SK-N-SH (cell line): ENCODE results near the gene SCARF1. TPM values are rescaled to one million over a fixed set of nuclear protein-coding genes. Genes with fewer than 3 reads are reported as not detected.
A peak's percentile ranks its signal among the peaks of the same experiment; 100 is the strongest.

Experiments used
- CTCF ChIA-PET: fragments of 300-600, 350-600 bp; formaldehyde crosslinking; extraction: SDS; loops from one replicate; lab custom pipeline; 2021; lab: Yijun Ruan, JAX
- POLR2A ChIA-PET: fragments of 350-600 bp; sonication (Branson Sonifier 250); formaldehyde crosslinking; extraction: SDS; loops from one replicate; lab custom pipeline; 2020; ENCODE audit warnings: antibody characterized with exemption, inconsistent platforms; lab: Yijun Ruan, JAX
- DNase-seq: peaks from one replicate; pipeline ENCODE4 v3.0.0; 2012
- H2AFZ ChIP-seq: fragments of 200-600 bp; sonication (generic); 2 replicates; pipeline ENCODE4 v1.8.1; 2016; ENCODE audit warnings: antibody characterized with exemption, mild to moderate bottlenecking, low read depth
- H3F3A ChIP-seq: fragments of 200-600 bp; sonication (generic); replicated peaks from 2 replicates; pipeline ENCODE3; 2016; ENCODE audit warnings: antibody characterized with exemption, mild to moderate bottlenecking; ENCODE audit not compliant: insufficient read depth
- H3K27ac ChIP-seq, 2 experiments: fragments of 200-500 bp in 1 of 2; fragments of 200-600 bp in 1 of 2; sonication (Bioruptor generic) in 1 of 2; sonication (generic), shearing (Covaris generic) in 1 of 2; 2 replicates each; pipeline versions ENCODE4 v1.5.1 to v1.6.1; 2014 to 2016; ENCODE audit warnings: low read depth in 2 of 2, inconsistent platforms in 1 of 2, low read length in 1 of 2, mild to moderate bottlenecking in 1 of 2, mixed read lengths in 1 of 2
- H3K27me3 ChIP-seq: fragments of 200-600 bp; sonication (generic), shearing (Covaris generic); 2 replicates; pipeline ENCODE4 v1.6.1; 2016; ENCODE audit warnings: mixed run types; ENCODE audit not compliant: insufficient read depth
- H3K36me3 ChIP-seq, 2 experiments: fragments of 200-500 bp in 1 of 2; fragments of 200-600 bp in 1 of 2; sonication (Bioruptor generic) in 1 of 2; sonication (generic) in 1 of 2; replicated peaks in 1 of 2; 2 replicates each; pipeline versions ENCODE3 to v1.5.1; 2014 to 2016; ENCODE audit warnings: low read length in 1 of 2, mild to moderate bottlenecking in 1 of 2; ENCODE audit not compliant: insufficient read depth in 2 of 2, control insufficient read depth in 1 of 2
- H3K4me1 ChIP-seq, 2 experiments: fragments of 200-500 bp in 1 of 2; fragments of 200-600 bp in 1 of 2; sonication (Bioruptor generic) in 1 of 2; sonication (generic), shearing (Covaris generic) in 1 of 2; 2 replicates each; pipeline versions ENCODE4 v1.5.1 to v1.6.1; 2014 to 2016; ENCODE audit warnings: low read depth in 1 of 2, low read length in 1 of 2, mixed run types in 1 of 2; ENCODE audit not compliant: insufficient read depth in 2 of 2, control insufficient read depth in 1 of 2
- H3K4me2 ChIP-seq: fragments of 200-600 bp; sonication (generic), shearing (Covaris generic); 2 replicates; pipeline ENCODE4 v1.6.1; 2017; ENCODE audit warnings: mixed run types
- H3K4me3 ChIP-seq, 2 experiments: fragments of 200-500 bp in 1 of 2; fragments of 200-600 bp in 1 of 2; sonication (Bioruptor generic) in 1 of 2; sonication (generic), shearing (Covaris generic) in 1 of 2; 2 replicates each; pipeline versions ENCODE4 v1.5.1 to v1.8.1; 2014 to 2016; ENCODE audit warnings: low read depth in 2 of 2, inconsistent platforms in 1 of 2, low read length in 1 of 2, mild to moderate bottlenecking in 1 of 2, mixed read lengths in 1 of 2, moderate library complexity in 1 of 2
- H3K79me2 ChIP-seq: fragments of 200-600 bp; sonication (generic); 2 replicates; pipeline ENCODE4 v1.8.1; 2017; ENCODE audit warnings: mild to moderate bottlenecking; ENCODE audit not compliant: insufficient read depth
- H3K9ac ChIP-seq: fragments of 200-600 bp; sonication (generic); 2 replicates; pipeline ENCODE4 v1.6.1; 2017; ENCODE audit warnings: mixed run types
- H3K9me2 ChIP-seq: fragments of 200-600 bp; sonication (generic); 2 replicates; pipeline ENCODE4 v1.6.1; 2017; ENCODE audit warnings: mixed run types
- H3K9me3 ChIP-seq: fragments of 200-600 bp; sonication (generic); 2 replicates; pipeline ENCODE4 v1.6.1; 2017; ENCODE audit warnings: mixed run types, mild to moderate bottlenecking, moderate library complexity
- H4K20me1 ChIP-seq: fragments of 200-600 bp; sonication (generic); 2 replicates; pipeline ENCODE4 v1.6.1; 2017; ENCODE audit warnings: mild to moderate bottlenecking, mixed run types; ENCODE audit not compliant: insufficient read depth
- CTCF ChIP-seq: fragments of 200-600 bp; sonication (generic); IDR thresholded peaks from 2 replicates; pipeline ENCODE4 v1.6.1; 2017; ENCODE audit warnings: antibody characterized with exemption, mild to moderate bottlenecking, moderate library complexity
- EP300 ChIP-seq, 2 experiments: IDR thresholded peaks; 2 replicates each; pipeline versions ENCODE4 v1.4.0 to v1.6.1; 2012; ENCODE audit warnings: borderline replicate concordance in 1 of 2, low read depth in 1 of 2, low read length in 1 of 2
- FOXJ3 ChIP-seq: sonication (generic); formaldehyde crosslinking; IDR thresholded peaks from 2 replicates; pipeline ENCODE4 v1.5.1; 2020; ENCODE audit warnings: mild to moderate bottlenecking, missing genetic modification reagents
- FOXM1 ChIP-seq: IDR thresholded peaks from 2 replicates; pipeline ENCODE4 v1.4.0; 2012; ENCODE audit warnings: low read depth, mild to moderate bottlenecking
- GATA2 ChIP-seq: sonication (generic); formaldehyde crosslinking; IDR thresholded peaks from 2 replicates; pipeline ENCODE4 v1.5.0; 2020; ENCODE audit warnings: mild to moderate bottlenecking, missing genetic modification reagents
- JUND ChIP-seq: IDR thresholded peaks from 2 replicates; pipeline ENCODE4 v1.4.0; 2012
- MEF2A ChIP-seq: IDR thresholded peaks from 2 replicates; pipeline ENCODE4 v1.4.0; 2012; ENCODE audit warnings: low read depth, borderline replicate concordance
- MXI1 ChIP-seq: IDR thresholded peaks from 2 replicates; pipeline ENCODE4 v1.6.1; 2012; ENCODE audit warnings: mild to moderate bottlenecking, low read depth, low read length, improper control_type of control experiment
- NFIC ChIP-seq: IDR thresholded peaks from 2 replicates; pipeline ENCODE4 v1.4.0; 2012; ENCODE audit warnings: borderline replicate concordance
- PBX3 ChIP-seq: IDR thresholded peaks from 2 replicates; pipeline ENCODE4; 2012
- POLR2AphosphoS5 ChIP-seq: IDR thresholded peaks from 2 replicates; pipeline ENCODE4 v1.6.1; 2012; ENCODE audit warnings: low read depth, low read length
- RAD21 ChIP-seq: IDR thresholded peaks from 2 replicates; pipeline ENCODE4 v1.6.1; 2012; ENCODE audit warnings: mild to moderate bottlenecking, low read length
- RCOR1 ChIP-seq: fragments of 150-350 bp; IDR thresholded peaks from 2 replicates; pipeline ENCODE4 v1.6.1; 2017; ENCODE audit warnings: antibody characterized with exemption, low read length
- SIN3A ChIP-seq: IDR thresholded peaks from 2 replicates; pipeline ENCODE4 v1.6.1; 2012; ENCODE audit warnings: low read depth, mild to moderate bottlenecking, low read length, moderate library complexity, borderline replicate concordance
- TEAD4 ChIP-seq: IDR thresholded peaks from 2 replicates; pipeline ENCODE4 v1.4.0; 2012; ENCODE audit warnings: mild to moderate bottlenecking, borderline replicate concordance; ENCODE audit not compliant: insufficient read depth
- USF2 ChIP-seq: fragments of 150-350 bp; IDR thresholded peaks from 2 replicates; pipeline ENCODE4 v1.6.1; 2017; ENCODE audit warnings: antibody characterized with exemption, low read length, low read depth, borderline replicate concordance
- WGBS: methylation state at CpG from one replicate; pipeline ENCODE4 v1.1.6; 2017; ENCODE audit warnings: low lambda C conversion rate; 5-methylcytosine and 5-hydroxymethylcytosine counted together
- polyA plus RNA-seq, 3 experiments: library from polyadenylated mRNA; depleted of rRNA; stranded (reverse); fragments of >200 nt; gene quantifications; 2 replicates each; pipeline ENCODE4 v1.2.3, GENCODE V29; 2012
- TF ChIP-seq, protein P1 (sequence below): IDR thresholded peaks from 2 replicates; pipeline ENCODE4 v1.4.0; 2012; ENCODE audit warnings: low read depth

Gene SCARF1
- polyA plus RNA-seq, 1 of the 3 experiments (the other 2 are of a cell fraction): 0.39 TPM

DNA sequence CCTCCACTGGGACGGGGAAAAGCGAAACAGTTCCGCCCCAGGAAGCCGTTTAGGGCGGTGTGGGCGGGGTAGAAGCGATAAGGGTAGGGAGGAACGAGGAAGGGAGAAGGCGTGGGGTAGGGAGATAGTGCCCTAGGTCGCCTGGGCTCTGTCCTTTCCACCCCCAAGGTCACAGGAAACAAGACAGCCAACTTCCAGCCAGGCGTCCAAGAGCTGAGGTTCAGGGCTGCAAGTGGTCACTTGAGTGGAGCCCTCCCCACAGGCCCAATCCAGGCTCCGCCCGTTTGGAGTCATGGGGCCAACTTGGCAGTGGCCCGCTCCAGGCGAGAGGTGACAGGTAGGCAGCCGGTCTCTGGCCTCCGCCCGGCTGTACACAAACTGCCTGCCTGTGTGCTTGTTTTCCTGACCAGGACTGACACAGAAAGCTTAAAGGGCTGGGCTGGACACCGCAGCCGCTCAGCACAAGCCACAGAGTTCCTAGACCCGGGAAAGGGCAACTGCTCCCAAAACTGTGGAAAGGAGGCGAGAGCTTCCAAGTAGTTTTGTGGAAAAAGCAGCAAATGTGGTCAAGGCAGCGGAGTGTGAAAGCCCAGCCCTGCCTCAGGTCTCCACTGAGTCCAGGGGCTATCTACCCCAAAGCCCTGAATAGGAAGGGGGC, 4.4 kb upstream of the SCARF1 start, which contains the start of gene RILP:
Gene RILP, minus strand, starts transcription at position 23 of the 658 bp plus-strand sequence. CDS start 62 bp downstream, outside the sequence.
- peak within 1 kb of the TSS; percentile 64 to 86 for H3K27ac ChIP-seq
- H3K4me1 ChIP-seq: peaks cover under 1 to 16% of the 10 kb centered on the region in 2 experiments; a peak in 1 of 4 replicates
- no peak for DNase-seq
- H3F3A ChIP-seq: peaks cover 45% of the 10 kb centered on the region
- H3K9ac ChIP-seq: peak within 1 kb of the TSS; percentile 73
- H3K4me2 ChIP-seq: peak within 1 kb of the TSS; percentile 99
- TF ChIP-seq USF2 (no peak), POLR2AphosphoS5 (peak; percentile 11; the same call in 1 of the 2 replicates)
- H4K20me1 ChIP-seq: no peaks in the 10 kb centered on the region
- 29% methylated on average over 16 of the region's 23 CpGs for WGBS
- H3K9me2 ChIP-seq: no peaks in the 10 kb centered on the region
- POLR2A ChIA-PET: interaction anchor here (0.8 to 2.4 kb wide), 7 partner anchors 8 to 76 kb away, joined by 3 to 12 read pairs (median 5); partner anchors contain the start of gene SLC43A2
- CTCF ChIA-PET: interaction anchor here (0.8 to 6.8 kb wide), 18 partner anchors 9 to 391 kb away, joined by 3 to 65 read pairs (median 6); partner anchors contain the start of genes PRPF8 and SLC43A2
- peak within 1 kb of the TSS; percentile 57 to 74 for H3K4me3 ChIP-seq
- H3K9me3 ChIP-seq: no peaks in the 10 kb centered on the region
- H3K79me2 ChIP-seq: no peaks in the 10 kb centered on the region
- peaks cover 39 to 42% of the 10 kb centered on the region in 2 experiments for H3K36me3 ChIP-seq
- H2AFZ ChIP-seq: peak within 1 kb of the TSS; percentile 68; the same call in 1 of the 2 replicates
- no peaks in the 10 kb centered on the region for H3K27me3 ChIP-seq

DNA sequence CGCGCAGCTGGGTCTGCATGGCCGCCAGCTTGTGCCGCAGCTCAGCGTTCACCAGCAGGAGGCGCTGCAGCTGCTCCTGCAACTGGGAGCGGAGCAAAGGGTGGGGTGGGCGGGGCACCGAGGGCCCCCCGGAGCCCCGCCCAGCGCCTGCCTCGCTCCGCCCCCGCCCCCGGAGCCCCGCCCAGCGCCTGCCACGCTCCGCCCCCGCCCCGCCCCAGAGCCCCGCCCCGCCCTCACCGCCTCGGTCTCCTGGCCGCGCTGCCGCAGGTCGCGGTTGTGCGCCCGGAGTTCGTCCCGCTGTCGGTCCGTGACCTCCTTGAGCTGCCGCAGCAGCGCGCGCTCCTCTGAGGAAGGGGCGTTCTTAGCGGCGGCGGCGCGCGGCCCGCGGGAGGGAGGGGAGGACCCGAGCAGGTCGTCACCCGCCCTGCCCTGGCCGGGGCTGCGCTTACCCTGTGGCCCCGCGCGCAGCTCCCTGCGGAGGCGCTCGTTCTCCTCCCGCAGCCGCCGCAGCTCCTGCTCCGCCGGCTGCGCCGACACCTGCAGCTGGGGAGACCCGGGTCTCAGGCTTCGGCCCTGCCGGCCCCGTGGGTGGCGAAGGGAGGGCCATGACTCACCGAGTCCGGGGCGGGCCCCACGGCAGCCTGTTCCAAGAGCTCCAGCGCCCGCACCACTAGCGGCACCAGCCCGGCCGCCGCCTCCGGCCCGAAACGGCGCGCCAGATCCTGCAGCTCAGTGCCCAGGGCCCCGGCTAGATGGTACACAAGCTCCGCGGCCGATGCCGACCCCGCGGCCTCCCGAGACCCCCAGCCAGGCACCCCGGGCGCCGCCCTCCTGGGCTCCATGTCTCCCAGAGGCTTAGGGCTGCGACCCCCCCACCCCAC, 3.7 kb upstream of the SCARF1 start:
- no peaks in the 10 kb centered on the region for H4K20me1 ChIP-seq
- H3F3A ChIP-seq: peaks cover 39% of the 10 kb centered on the region
- 0% methylated on average over 11 of the region's 100 CpGs for WGBS
- H3K9me2 ChIP-seq: no peaks in the 10 kb centered on the region
- CTCF ChIA-PET: interaction anchor here (0.7 to 6.8 kb wide), 29 partner anchors 8 to 390 kb away, joined by 3 to 65 read pairs (median 4); partner anchors contain the start of genes PRPF8 and SLC43A2
- peak overlapping the region; percentile 99 for H3K4me2 ChIP-seq
- H3K27me3 ChIP-seq: no peaks in the 10 kb centered on the region
- peaks cover 9 to 16% of the 10 kb centered on the region in 2 experiments; a peak in 2 of 4 replicates for H3K4me1 ChIP-seq
- no peaks in the 10 kb centered on the region for H3K79me2 ChIP-seq
- H2AFZ ChIP-seq: peak overlapping the region; percentile 41; the same call in 1 of the 2 replicates
- POLR2A ChIA-PET: interaction anchor here (0.8 to 2.4 kb wide), 7 partner anchors 9 to 75 kb away, joined by 3 to 12 read pairs (median 5); partner anchors contain the start of gene SLC43A2
- H3K9ac ChIP-seq: peak overlapping the region; percentile 73
- DNase-seq: peak; percentile 100
- peak overlapping the region; percentile 57 to 74 for H3K4me3 ChIP-seq
- peak overlapping the region; percentile 64 to 86 for H3K27ac ChIP-seq
- peaks cover 34 to 35% of the 10 kb centered on the region in 2 experiments for H3K36me3 ChIP-seq
- no peaks in the 10 kb centered on the region for H3K9me3 ChIP-seq
- no peak; the same call in 1 of the 2 replicates for TF ChIP-seq JUND
- TF ChIP-seq FOXJ3 (CRISPR knock-in tag): no peak
- no peak for TF ChIP-seq NFIC
- TF ChIP-seq RCOR1: peak; percentile 24; the same call in 1 of the 2 replicates
- no peak for TF ChIP-seq CTCF
- no peak for TF ChIP-seq FOXM1
- TF ChIP-seq, protein P1, sequence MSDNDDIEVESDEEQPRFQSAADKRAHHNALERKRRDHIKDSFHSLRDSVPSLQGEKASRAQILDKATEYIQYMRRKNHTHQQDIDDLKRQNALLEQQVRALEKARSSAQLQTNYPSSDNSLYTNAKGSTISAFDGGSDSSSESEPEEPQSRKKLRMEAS: 0 out of 2 replicates have a peak, but pooled peaks have one; percentile 36
- TF ChIP-seq TEAD4: no peak
- TF ChIP-seq POLR2AphosphoS5: peak; percentile 58
- peak; percentile 76; the same call in 1 of the 2 replicates for TF ChIP-seq SIN3A
- TF ChIP-seq MEF2A: no peak
- TF ChIP-seq MXI1: 0 out of 2 replicates have a peak, but pooled peaks have one; percentile 33
- TF ChIP-seq EP300 (IDR thresholded peaks at IDR 0.05; ENCODE audit: borderline replicate concordance in 1 of 2, low read depth in 1 of 2, low read length in 1 of 2): 0 out of 4 replicates have a peak, but pooled peaks of 1 of the 2 experiments have one; percentile 21
- TF ChIP-seq PBX3: no peak
- no peak; the same call in 1 of the 2 replicates for TF ChIP-seq RAD21
- no peak for TF ChIP-seq GATA2
